GM21737 (cell line): Measurements from ENCODE around the gene SOX10.
"Not testable (repeated sequence)": the region's sequence is repeated elsewhere in the genome, so short reads cannot be mapped to it uniquely, and the experiment has no call there.

Experiments used
- ATAC-seq: cut with Tn5 transposase; IDR thresholded peaks from one replicate; pipeline ENCODE4 v1.9.1; 2021; ENCODE audit warnings: mild to moderate bottlenecking, moderate library complexity; ENCODE audit not compliant: unreplicated experiment

Gene SOX10

DNA sequence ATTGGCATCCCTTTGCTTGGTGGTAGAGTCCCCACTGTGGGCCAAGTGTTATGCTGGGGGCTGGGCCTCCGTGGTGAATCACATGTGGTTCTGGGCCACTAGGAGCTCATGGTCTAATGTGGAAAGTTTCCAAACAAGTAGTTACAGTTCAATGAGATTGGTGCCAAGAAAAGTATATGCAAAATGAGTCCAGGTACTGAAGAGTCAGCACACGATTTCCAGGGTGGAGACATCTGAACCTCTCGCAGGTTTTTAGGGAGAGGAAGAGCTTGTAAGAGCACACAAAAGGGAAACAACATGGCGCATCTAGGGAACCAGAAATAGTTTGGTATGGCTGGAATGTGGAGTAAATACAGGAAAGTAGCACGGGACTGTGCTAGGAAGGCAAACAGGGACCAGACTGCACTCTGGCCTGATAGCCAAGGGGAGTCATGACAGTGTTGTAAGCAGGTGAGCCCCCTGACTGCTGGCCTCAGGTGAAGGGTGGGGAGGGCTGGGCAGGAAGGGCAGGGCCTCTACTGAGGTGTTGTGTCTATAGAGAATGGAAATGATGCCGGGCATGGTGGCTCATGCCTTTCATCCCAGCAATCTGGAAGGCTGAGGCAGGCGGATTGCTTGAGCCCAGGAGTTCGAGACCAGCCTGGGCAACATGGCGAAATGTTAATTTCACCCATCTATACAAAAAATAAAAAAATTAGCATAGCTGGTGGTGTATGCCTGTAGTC, 18.3 kb downstream of the SOX10 start:
- ATAC-seq: no peak

GRCh38 chr22:37961062-37961461, 23.3 kb downstream of the SOX10 start:
- no peak for ATAC-seq

GRCh38 chr22:37959231-37959825, 25.0 kb downstream of the SOX10 start:
- no peak for ATAC-seq

GRCh38 chr22:37957232-37957631, 27.1 kb downstream of the SOX10 start:
- no peak for ATAC-seq

DNA sequence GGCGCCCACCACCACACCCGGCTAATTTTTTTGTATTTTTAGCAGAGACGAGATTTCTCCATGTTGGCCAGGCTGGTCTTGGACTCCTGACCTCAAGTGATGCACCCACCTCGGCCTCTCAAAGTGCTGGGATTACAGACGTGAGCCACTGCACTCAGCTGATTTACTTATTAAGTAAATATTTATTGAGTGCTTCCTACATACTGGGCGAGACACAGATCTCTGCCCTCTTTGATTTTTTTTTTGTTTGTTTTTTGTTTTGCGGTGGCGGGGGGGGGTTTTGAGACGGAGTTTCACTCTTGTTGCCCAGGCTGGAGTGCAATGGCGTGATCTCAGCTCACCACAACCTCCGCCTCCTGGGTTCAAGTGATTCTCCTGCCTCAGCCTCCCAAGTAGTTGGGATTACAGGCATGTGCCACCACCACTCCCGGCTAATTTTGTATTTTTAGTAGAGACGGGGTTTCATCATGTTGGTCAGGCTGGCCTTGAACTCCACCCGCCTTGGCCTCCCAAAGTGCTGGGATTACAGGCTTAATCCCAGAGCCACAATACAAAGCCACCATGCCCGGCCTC, 28.4 kb downstream of the SOX10 start:
- not testable (repeated sequence) for ATAC-seq

- no peak for ATAC-seq
Observed at GRCh38 chr22:37954686-37955085, 29.7 kb downstream of the SOX10 start.

DNA sequence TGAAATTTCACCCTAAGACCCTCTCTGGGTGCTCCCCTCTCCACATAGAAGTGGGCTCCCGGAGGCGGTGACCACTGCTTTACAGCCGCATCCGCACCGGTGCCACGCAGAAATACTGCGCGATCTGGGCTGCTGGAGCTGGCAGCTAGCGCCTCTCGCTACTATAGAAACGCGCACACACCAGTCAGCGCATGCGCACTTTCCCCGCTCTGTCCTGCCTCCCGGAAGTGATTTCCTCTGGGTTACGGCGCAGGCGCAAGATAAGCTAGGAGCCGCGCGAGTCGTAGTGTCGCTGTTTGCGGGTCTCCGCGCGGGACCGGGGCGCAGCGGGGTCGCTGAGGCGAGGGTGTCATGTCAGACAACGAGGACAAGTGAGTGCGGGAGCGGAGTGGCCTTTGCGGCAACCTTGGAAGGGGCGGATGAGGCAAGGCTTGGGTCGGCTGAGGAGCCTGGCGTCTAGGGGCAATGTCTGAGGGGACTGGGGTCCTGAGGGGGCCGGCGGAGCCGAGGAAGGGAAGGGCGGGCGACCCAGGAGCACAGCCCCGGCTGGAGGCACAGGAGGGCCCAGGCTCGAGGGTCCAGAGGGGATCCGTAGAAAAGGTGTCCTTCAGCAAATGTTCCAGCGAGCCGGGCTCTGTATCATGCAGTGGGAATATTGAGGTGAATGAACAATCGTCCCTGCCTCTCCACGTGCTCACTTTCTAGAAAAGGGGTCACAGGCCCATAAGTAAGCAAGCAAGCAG, 30.7 kb downstream of the SOX10 start, which contains the start of the genes C22orf23 and POLR2F:
TSS of gene C22orf23 (minus strand) at position 165 of the 743 bp plus-strand sequence. CDS start 452 bp downstream, outside the sequence.
TSS of gene POLR2F (plus strand) at position 263 of the 743 bp plus-strand sequence. CDS start at position 352, 89 bp downstream.
- ATAC-seq: peak; percentile 84

- peak; percentile 29 for ATAC-seq
Observed at GRCh38 chr22:37953062-37953436, 31.3 kb downstream of the SOX10 start.

DNA sequence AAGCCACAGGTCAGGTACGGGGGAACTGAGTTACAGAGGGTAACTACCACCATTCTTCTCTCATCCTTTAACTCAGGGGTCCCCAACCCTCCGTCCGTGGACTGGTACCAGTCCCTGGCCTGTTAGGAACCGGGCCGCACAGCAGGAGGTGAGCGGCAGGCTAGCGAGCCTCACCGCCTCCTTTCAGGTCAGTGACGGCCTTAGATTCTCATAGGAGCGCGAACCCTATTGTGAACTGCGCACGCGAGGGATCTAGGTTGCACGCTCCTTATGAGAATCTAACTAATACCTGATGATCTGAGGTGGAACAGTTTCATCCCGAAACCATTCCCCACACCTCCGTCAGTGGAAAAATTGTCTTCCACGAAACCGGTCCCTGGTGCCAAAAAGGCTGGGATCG, 31.7 kb downstream of the SOX10 start:
- not testable (repeated sequence) for ATAC-seq

- ATAC-seq: no peak
Observed at GRCh38 chr22:37951305-37951704, 33.0 kb downstream of the SOX10 start.

DNA sequence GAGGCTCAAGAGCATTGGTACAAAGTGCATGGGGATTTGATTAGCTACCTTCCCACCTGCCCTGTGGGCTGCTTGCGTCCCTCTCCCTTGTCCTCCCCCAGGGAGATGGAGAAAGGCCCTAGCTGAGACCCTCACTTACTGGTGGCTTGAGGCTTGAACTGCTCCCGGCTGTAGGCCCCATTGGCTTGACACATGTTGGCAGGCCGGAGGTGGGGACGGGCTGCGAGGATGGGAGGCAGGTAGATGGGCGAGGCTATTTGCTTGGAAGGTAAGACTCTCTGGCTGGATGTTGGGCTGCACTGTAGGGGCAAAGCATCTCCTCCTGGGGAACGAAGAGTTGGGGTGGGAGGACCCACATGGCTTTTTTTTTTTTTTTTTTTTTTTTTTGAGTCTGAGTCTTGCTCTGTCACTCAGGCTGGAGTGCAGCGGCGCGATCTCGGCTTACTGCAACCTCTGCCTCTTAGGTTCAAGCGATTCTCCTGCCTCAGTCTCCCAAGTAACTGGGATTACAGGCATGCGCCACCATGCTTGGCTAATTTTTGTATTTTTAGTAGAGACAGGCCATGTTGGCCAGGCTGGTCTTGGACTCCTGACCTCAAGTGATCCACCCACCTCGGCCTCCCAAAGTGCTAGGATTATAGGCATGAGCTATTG, 37.1 kb downstream of the SOX10 start:
- not testable (repeated sequence) for ATAC-seq

- ATAC-seq: not testable (repeated sequence)
Observed at GRCh38 chr22:37944423-37944822, 39.9 kb downstream of the SOX10 start.

DNA sequence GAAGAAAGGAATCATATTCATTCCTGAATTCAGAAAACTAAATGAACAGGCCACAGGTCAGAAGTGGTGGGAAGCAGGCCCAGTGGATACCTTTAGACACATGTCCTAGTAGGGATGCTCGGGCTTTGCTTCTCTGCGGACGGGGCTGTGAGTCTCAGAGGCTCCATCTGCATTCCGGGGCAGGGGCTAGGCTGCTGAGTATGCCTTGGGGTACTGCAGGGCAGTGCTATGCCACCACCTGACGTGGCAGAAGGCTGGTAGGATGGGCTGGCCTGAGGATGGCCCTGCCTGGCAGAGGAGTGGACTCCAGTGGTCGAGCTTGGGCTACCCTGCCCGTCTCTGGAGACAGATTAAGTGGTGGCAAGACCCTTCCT, 40.5 kb downstream of the SOX10 start:
- no peak for ATAC-seq

- ATAC-seq: no peak
Observed at GRCh38 chr22:37943136-37943824, 41.1 kb downstream of the SOX10 start.

DNA sequence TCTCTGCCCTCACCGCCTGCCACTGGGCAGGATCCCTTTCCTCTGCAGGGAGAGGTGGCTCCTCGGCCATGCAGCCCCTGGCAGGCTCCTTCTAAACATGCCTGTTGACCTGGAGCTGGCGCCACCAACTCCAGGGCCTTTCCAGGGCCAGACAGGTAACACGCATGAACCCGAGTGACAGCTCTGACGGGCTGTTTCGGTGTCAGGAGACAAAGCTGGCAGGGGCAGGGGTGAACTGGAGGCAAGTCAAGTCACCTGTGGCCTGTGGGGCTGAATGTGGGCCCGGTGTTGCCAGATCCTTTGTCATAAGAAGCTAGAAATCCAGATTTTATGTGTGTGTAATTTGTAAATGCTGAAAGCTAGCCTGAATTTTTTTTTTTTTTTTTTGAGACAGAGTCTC, 42.2 kb downstream of the SOX10 start:
- ATAC-seq: no peak

- no peak for ATAC-seq
Observed at GRCh38 chr22:37940698-37941376, 43.5 kb downstream of the SOX10 start.

GRCh38 chr22:37933711-37934376, 50.5 kb downstream of the SOX10 start:
- peak; percentile 75 for ATAC-seq

GRCh38 chr22:37932821-37933578, 51.4 kb downstream of the SOX10 start:
- no peak for ATAC-seq
